Neural progenitor cell (in vitro differentiated cells): Measurements from ENCODE around the gene MKX.

Source experiments
- CTCF ChIP-seq: fragments of 200-600 bp; sonication (generic); IDR thresholded peaks from 2 replicates; pipeline ENCODE4 v1.5.1; 2017; ENCODE audit warnings: antibody characterized with exemption, mild to moderate bottlenecking
- EZH2 ChIP-seq: fragments of 200-600 bp; sonication (generic); IDR thresholded peaks from 2 replicates; pipeline ENCODE4 v1.6.1; 2017; ENCODE audit warnings: antibody characterized with exemption, mild to moderate bottlenecking, moderate library complexity

GRCh38 chr10:27673065-27673464 is 72.6 kb downstream of the MKX start:
- TF ChIP-seq CTCF, result no peak
- no peak for TF ChIP-seq EZH2
